ENCODE results near the gene PCDHGA11. TPM values are rescaled to one million over a fixed set of nuclear protein-coding genes. Genes with fewer than 3 reads are reported as not detected.
"Not testable (repeated sequence)": the region's sequence is repeated elsewhere in the genome, so short reads cannot be mapped to it uniquely, and the experiment has no call there.

The PCDHGA11 gene
- total and polyA plus RNA-seq, 9 of the 15 experiments (the other 6 are each of a cell fraction or from before 2014, with no cell fraction given): 0.04 to 0.07 (median 0.04) TPM; not detected in 4

DNA sequence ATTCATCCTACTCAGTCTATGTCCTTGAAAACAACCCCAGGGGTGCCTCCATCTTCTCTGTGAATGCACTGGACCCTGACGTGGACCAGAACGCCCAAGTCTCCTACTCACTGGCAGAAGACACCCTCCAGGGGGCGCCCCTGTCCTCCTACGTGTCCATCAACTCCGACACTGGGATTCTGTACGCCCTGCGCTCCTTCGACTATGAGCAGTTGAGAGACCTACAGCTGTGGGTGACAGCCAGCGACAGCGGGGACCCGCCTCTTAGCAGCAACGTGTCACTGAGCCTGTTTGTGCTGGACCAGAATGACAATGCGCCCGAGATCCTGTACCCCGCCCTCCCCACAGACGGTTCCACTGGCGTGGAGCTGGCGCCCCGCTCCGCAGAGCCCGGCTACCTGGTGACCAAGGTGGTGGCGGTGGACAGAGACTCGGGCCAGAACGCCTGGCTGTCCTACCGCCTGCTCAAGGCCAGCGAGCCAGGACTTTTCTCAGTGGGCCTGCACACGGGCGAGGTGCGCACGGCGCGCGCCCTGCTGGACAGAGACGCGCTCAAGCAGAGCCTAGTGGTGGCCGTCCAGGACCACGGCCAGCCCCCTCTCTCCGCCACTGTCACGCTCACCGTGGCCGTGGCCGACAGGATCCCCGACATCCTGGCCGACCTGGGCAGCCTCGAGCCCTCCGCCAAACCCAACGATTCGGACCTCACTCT, 45.3 kb upstream of the PCDHGA11 start:
- not testable (repeated sequence) for BruUV-seq (replicated peaks)

More for the DNA sequence above, 45.3 kb upstream of the PCDHGA11 start:
- CTCF ChIA-PET (ENCODE audit: low intra/inter-chr PET ratio); H2AFZ ChIP-seq (ENCODE audit: low read depth, low read length); H3K9me1 ChIP-seq (ENCODE audit: control insufficient read depth, insufficient read depth, low read length); in situ Hi-C loops (cut with MboI); H3K79me2 ChIP-seq (ENCODE audit: control insufficient read depth, insufficient read depth, low read length); H3K9me3 ChIP-seq (replicated peaks; ENCODE audit: control insufficient read depth, insufficient read depth, low read depth, low read length); intact Hi-C loops (cut with micrococcal nuclease); H3K36me3 ChIP-seq (ENCODE audit: control insufficient read depth, insufficient read depth, low read length); FAIRE-seq; H3K9ac ChIP-seq (ENCODE audit: insufficient read depth in 1 of 2, low read depth in 2 of 2, low read length in 2 of 2); H3K27ac ChIP-seq (ENCODE audit: extremely low read depth, low read depth, low read length); H3K4me1 ChIP-seq (replicated peaks in 1 of 2; ENCODE audit: control insufficient read depth in 2 of 2, insufficient read depth in 2 of 2, low read length in 2 of 2); H4K20me1 ChIP-seq (replicated peaks; ENCODE audit: control insufficient read depth, insufficient read depth, low read length); POLR2A ChIA-PET; H3K4me2 ChIP-seq (ENCODE audit: insufficient read depth, low read length); H3K4me3 ChIP-seq: not testable (repeated sequence)
- DNase-seq (ENCODE audit: extremely low read depth in 1 of 4, low spot score in 3 of 4) (peak in 1 of 4 experiments; percentile 30), ATAC-seq (peak; percentile 72; the same call in 2 of the 3 replicates)
- 28% methylated on average over 23 of the region's 48 CpGs for WGBS (ENCODE audit: insufficient coverage, low coverage, missing lambda C conversion rate)
- TF ChIP-seq, protein P1, sequence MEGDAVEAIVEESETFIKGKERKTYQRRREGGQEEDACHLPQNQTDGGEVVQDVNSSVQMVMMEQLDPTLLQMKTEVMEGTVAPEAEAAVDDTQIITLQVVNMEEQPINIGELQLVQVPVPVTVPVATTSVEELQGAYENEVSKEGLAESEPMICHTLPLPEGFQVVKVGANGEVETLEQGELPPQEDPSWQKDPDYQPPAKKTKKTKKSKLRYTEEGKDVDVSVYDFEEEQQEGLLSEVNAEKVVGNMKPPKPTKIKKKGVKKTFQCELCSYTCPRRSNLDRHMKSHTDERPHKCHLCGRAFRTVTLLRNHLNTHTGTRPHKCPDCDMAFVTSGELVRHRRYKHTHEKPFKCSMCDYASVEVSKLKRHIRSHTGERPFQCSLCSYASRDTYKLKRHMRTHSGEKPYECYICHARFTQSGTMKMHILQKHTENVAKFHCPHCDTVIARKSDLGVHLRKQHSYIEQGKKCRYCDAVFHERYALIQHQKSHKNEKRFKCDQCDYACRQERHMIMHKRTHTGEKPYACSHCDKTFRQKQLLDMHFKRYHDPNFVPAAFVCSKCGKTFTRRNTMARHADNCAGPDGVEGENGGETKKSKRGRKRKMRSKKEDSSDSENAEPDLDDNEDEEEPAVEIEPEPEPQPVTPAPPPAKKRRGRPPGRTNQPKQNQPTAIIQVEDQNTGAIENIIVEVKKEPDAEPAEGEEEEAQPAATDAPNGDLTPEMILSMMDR (IDR thresholded peaks at IDR 0.05 in 2 of 3, conservative IDR thresholded peaks at IDR 0.05 in 1 of 3; ENCODE audit: insufficient read depth in 2 of 3, low read depth in 1 of 3, low read length in 3 of 3): peak; percentile 8 to 37 (median 35); a peak in 3 of 6 replicates
- TF ChIP-seq, protein P2, sequence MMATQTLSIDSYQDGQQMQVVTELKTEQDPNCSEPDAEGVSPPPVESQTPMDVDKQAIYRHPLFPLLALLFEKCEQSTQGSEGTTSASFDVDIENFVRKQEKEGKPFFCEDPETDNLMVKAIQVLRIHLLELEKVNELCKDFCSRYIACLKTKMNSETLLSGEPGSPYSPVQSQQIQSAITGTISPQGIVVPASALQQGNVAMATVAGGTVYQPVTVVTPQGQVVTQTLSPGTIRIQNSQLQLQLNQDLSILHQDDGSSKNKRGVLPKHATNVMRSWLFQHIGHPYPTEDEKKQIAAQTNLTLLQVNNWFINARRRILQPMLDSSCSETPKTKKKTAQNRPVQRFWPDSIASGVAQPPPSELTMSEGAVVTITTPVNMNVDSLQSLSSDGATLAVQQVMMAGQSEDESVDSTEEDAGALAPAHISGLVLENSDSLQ (IDR thresholded peaks at IDR 0.05): peak; percentile 55
- TF ChIP-seq, protein P3, sequence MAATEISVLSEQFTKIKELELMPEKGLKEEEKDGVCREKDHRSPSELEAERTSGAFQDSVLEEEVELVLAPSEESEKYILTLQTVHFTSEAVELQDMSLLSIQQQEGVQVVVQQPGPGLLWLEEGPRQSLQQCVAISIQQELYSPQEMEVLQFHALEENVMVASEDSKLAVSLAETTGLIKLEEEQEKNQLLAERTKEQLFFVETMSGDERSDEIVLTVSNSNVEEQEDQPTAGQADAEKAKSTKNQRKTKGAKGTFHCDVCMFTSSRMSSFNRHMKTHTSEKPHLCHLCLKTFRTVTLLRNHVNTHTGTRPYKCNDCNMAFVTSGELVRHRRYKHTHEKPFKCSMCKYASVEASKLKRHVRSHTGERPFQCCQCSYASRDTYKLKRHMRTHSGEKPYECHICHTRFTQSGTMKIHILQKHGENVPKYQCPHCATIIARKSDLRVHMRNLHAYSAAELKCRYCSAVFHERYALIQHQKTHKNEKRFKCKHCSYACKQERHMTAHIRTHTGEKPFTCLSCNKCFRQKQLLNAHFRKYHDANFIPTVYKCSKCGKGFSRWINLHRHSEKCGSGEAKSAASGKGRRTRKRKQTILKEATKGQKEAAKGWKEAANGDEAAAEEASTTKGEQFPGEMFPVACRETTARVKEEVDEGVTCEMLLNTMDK (IDR thresholded peaks at IDR 0.05; ENCODE audit: borderline replicate concordance, insufficient read depth, low read depth, low read length, poor library complexity, severe bottlenecking): peak; percentile 40
- peaks cover 4 to 32% of the 10 kb centered on the region in 2 experiments; a peak in 4 of 5 replicates for H3K27me3 ChIP-seq (ENCODE audit: control insufficient read depth in 2 of 2, insufficient read depth in 2 of 2, low read length in 2 of 2)
